Kidney epithelial cell (primary cell): Measurements from ENCODE around the gene KISS1R. TPM values are rescaled to one million over a fixed set of nuclear protein-coding genes. Genes with fewer than 3 reads are reported as not detected.

Source experiments
- DNase-seq: peaks from one replicate; pipeline ENCODE4 v3.0.0-alpha.2; 2010; ENCODE audit warnings: low read depth
- H3K27me3 ChIP-seq: 2 replicates; pipeline ENCODE4 v1.6.0; 2011; ENCODE audit warnings: low read length; ENCODE audit not compliant: control insufficient read depth, insufficient read depth
- H3K36me3 ChIP-seq: 2 replicates; pipeline ENCODE4 v1.5.1; 2011; ENCODE audit warnings: low read length; ENCODE audit not compliant: control insufficient read depth, insufficient read depth
- H3K4me3 ChIP-seq: 2 replicates; pipeline ENCODE4 v1.5.1; 2011; ENCODE audit warnings: low read depth, mild to moderate bottlenecking, control low read depth, low read length
- CTCF ChIP-seq: IDR thresholded peaks from 2 replicates; pipeline ENCODE4 v1.5.1; 2011; ENCODE audit warnings: mild to moderate bottlenecking, moderate library complexity, low read length, control low read depth, inconsistent platforms; ENCODE audit not compliant: insufficient read depth, poor library complexity, severe bottlenecking
- total RNA-seq: library from RNA; depleted of rRNA; stranded (reverse); fragments of >200 nt; gene quantifications from 2 replicates; pipeline ENCODE4 v1.2.3, GENCODE V29; 2015

KISS1R gene
- total RNA-seq, 1 donor from 2014 or later = 0.75 TPM

GRCh38 chr19:898663-899062 lies 18.5 kb upstream of the KISS1R start:
- DNase-seq = no peak
- H3K27me3 ChIP-seq = no peaks in the 10 kb centered on the region
- peaks cover 5% of the 10 kb centered on the region for H3K36me3 ChIP-seq
- no peak for TF ChIP-seq CTCF
- H3K4me3 ChIP-seq = no peak overlapping the region

GRCh38 chr19:899336-900042 lies 17.6 kb upstream of the KISS1R start:
- Histone ChIP-seq H3K4me3 (no peak overlapping the region), H3K36me3 (peaks cover 5% of the 10 kb centered on the region), H3K27me3 (no peaks in the 10 kb centered on the region)
- no peak for DNase-seq
- no peak for TF ChIP-seq CTCF

GRCh38 chr19:900043-900301 lies 17.2 kb upstream of the KISS1R start:
- H3K36me3 ChIP-seq = peaks cover 5% of the 10 kb centered on the region
- DNase-seq = no peak
- no peak for TF ChIP-seq CTCF
- no peak overlapping the region for H3K4me3 ChIP-seq
- H3K27me3 ChIP-seq = no peaks in the 10 kb centered on the region

GRCh38 chr19:900302-901111 lies 16.6 kb upstream of the KISS1R start:
- Histone ChIP-seq H3K4me3 (no peak overlapping the region), H3K36me3 (peaks cover 5% of the 10 kb centered on the region), H3K27me3 (no peaks in the 10 kb centered on the region)
- TF ChIP-seq CTCF = no peak
- DNase-seq = no peak

- no peak for TF ChIP-seq CTCF
- no peaks in the 10 kb centered on the region for H3K27me3 ChIP-seq
- DNase-seq = no peak
- H3K36me3 ChIP-seq = peaks cover 5% of the 10 kb centered on the region
- no peak overlapping the region for H3K4me3 ChIP-seq
Measured at GRCh38 chr19:901216-902092, 15.7 kb upstream of the KISS1R start.
